ENCODE measurements around the gene WDFY2.
A peak's percentile ranks its signal among the peaks of the same experiment; 100 is the strongest.

Gene WDFY2, protein sequence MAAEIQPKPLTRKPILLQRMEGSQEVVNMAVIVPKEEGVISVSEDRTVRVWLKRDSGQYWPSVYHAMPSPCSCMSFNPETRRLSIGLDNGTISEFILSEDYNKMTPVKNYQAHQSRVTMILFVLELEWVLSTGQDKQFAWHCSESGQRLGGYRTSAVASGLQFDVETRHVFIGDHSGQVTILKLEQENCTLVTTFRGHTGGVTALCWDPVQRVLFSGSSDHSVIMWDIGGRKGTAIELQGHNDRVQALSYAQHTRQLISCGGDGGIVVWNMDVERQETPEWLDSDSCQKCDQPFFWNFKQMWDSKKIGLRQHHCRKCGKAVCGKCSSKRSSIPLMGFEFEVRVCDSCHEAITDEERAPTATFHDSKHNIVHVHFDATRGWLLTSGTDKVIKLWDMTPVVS

DNA sequence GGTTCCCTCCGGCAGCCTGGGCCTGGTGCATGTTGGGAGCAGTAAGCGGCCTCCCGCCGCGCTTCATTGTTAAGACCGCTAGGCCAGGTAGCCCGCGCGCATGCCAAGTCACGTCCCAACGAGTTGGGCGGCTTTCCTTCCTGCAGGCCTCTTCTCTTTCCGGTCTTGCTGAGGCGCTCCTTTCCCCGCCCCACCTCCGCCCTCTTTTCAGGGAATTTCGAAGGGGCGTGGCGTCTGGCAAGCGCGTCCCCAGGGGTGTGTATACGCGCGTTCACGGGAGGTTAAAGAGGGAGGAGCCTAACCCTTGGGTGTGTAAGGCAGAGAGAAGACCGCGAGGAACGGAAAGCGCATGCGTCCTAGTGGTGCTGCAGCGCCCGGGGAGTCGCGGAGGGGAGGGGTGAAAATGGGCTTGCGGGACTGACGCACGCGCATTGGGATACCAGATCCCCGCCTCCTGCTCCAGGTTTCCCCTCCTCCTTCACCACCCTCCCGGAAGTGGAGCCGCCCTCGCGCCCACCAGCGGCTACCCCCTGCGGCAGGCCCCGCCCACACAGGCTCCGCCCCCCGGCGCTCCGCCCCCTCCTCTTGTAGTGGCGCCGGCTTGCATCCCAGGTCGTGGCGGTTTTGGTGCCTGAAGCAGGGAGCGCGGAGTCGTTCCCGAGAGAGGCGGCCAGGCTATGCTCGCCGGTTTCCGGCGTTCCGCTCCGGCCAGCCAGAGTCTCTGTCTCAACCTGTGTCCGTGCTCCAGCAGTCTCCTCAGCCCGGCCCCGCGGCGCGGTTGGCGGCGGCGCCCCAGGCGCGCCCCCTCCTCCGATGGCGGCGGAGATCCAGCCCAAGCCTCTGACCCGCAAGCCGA, at the start of gene WDFY2:
Gene WDFY2, plus strand, starts transcription at position 588 of the 856 bp plus-strand sequence. Its CDS starts 226 bp downstream, at position 814.
- TF ChIP-seq GATA2 (IDR thresholded peaks at IDR 0.05; ENCODE audit: low read depth, low read length), result no peak
- TF ChIP-seq GATA3 (IDR thresholded peaks at IDR 0.05; ENCODE audit: low read depth, low read length), result no peak

- no peak for TF ChIP-seq GATA2 (IDR thresholded peaks at IDR 0.05; ENCODE audit: low read depth, low read length)
- TF ChIP-seq GATA3 (IDR thresholded peaks at IDR 0.05; ENCODE audit: low read depth, low read length), result no peak
Observed at GRCh38 chr13:51538591-51539179, 45.6 kb upstream of the WDFY2 start.

GRCh38 chr13:51539887-51540286, 44.4 kb upstream of the WDFY2 start:
- TF ChIP-seq GATA2 (IDR thresholded peaks at IDR 0.05; ENCODE audit: low read depth, low read length), result no peak
- TF ChIP-seq GATA3 (IDR thresholded peaks at IDR 0.05; ENCODE audit: low read depth, low read length), result no peak

DNA sequence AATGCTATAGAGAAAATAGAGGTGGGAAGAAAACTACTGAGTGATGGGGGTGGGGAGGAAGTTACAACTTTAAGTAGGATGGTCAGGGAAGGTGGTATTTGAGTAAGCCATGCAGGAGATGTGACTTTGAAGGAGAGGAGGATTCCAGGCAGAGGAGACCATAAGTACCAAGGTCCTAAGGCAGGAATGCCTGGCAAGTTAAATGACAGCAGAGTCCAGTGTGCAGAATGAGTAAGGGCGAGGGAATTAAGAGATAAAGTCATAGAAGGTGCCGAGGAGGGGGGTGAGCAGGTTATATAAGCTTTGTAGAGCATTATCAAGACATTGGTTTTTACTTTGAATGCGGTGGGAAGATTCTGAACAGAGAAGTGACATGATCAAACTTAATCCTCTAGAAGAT, 43.2 kb upstream of the WDFY2 start:
- TF ChIP-seq GATA3 (IDR thresholded peaks at IDR 0.05; ENCODE audit: low read depth, low read length), result no peak
- TF ChIP-seq GATA2 (IDR thresholded peaks at IDR 0.05; ENCODE audit: low read depth, low read length), result no peak

- TF ChIP-seq GATA2 (IDR thresholded peaks at IDR 0.05; ENCODE audit: low read depth, low read length) (no peak), GATA3 (IDR thresholded peaks at IDR 0.05; ENCODE audit: low read depth, low read length) (no peak)
Observed at GRCh38 chr13:51541809-51542258, 42.4 kb upstream of the WDFY2 start.

DNA sequence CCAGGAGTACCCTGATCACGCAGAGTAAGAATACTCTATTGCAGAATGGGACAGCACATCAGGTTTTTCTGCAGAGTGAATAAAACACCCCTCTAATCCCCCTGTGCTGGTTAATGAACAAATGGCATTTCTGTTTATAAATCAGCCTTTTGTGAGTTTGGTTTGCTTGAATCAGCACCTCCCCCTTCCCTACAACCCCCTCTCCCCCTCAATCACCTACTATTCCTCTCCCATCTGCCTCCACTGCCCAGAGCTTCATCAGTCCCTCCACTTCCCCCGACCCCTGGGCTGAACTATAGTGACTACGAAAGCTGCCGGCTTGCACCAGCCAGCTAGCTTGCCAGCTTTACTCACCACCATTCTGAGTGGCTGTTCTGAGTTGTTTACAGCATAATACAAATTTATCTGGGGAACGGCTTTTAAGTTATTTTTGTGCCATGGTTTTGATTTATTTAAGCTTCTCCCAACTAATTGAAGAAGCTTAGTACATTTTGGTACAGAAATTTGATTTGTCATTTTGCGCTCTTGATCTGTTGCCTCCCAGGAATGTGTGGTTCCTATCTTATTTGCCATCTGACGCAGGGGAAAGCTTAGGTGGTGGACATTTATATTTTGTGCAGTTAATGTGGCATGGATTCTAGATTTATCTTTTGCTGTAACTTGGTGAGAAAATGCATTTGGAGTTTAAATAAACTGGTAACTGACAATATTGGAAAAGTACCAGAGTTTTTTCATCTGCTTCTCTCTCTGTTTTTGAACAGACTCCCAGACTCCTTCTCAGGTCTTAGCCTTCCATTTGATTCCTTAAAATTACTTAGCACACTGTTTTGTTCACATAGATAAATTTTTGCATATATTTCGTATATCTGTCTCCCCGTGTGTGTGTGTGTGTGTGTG, 41.7 kb upstream of the WDFY2 start:
- TF ChIP-seq GATA3 (IDR thresholded peaks at IDR 0.05; ENCODE audit: low read depth, low read length), result peak; percentile 82
- TF ChIP-seq GATA2 (IDR thresholded peaks at IDR 0.05; ENCODE audit: low read depth, low read length), result peak; percentile 89

- no peak for TF ChIP-seq GATA2 (IDR thresholded peaks at IDR 0.05; ENCODE audit: low read depth, low read length)
- TF ChIP-seq GATA3 (IDR thresholded peaks at IDR 0.05; ENCODE audit: low read depth, low read length), result no peak
Observed at GRCh38 chr13:51547425-51548176, 36.7 kb upstream of the WDFY2 start.

- TF ChIP-seq GATA2 (IDR thresholded peaks at IDR 0.05; ENCODE audit: low read depth, low read length), result no peak
- TF ChIP-seq GATA3 (IDR thresholded peaks at IDR 0.05; ENCODE audit: low read depth, low read length), result no peak
Observed at GRCh38 chr13:51549050-51549449, 35.2 kb upstream of the WDFY2 start.

- TF ChIP-seq GATA3 (IDR thresholded peaks at IDR 0.05; ENCODE audit: low read depth, low read length) (no peak), GATA2 (IDR thresholded peaks at IDR 0.05; ENCODE audit: low read depth, low read length) (no peak)
Observed at GRCh38 chr13:51549593-51549992, 34.7 kb upstream of the WDFY2 start.

GRCh38 chr13:51550151-51550550, 34.1 kb upstream of the WDFY2 start:
- TF ChIP-seq GATA3 (IDR thresholded peaks at IDR 0.05; ENCODE audit: low read depth, low read length), result no peak
- TF ChIP-seq GATA2 (IDR thresholded peaks at IDR 0.05; ENCODE audit: low read depth, low read length), result no peak

GRCh38 chr13:51551416-51551815, 32.8 kb upstream of the WDFY2 start:
- TF ChIP-seq GATA2 (IDR thresholded peaks at IDR 0.05; ENCODE audit: low read depth, low read length) (no peak), GATA3 (IDR thresholded peaks at IDR 0.05; ENCODE audit: low read depth, low read length) (no peak)

DNA sequence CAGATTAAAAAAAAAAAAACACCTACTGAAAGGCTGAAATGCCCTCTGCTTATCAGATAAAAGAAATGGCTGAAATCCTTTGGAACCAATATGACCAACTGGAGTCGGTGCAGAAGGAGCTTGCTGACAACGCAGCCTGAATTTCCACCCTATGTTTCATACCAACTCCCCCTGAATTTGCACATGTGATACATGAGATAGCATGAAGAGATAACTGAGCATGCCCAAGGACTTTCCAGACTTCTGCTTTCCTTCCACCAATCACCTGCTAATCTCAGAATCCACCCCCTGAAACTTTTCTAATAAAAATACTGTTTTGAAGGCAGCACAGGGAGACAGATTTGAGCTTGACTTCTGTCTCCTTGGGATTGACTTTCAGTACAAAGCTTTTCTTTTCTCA, 32.2 kb upstream of the WDFY2 start:
- TF ChIP-seq GATA2 (IDR thresholded peaks at IDR 0.05; ENCODE audit: low read depth, low read length), result no peak
- TF ChIP-seq GATA3 (IDR thresholded peaks at IDR 0.05; ENCODE audit: low read depth, low read length), result no peak

DNA sequence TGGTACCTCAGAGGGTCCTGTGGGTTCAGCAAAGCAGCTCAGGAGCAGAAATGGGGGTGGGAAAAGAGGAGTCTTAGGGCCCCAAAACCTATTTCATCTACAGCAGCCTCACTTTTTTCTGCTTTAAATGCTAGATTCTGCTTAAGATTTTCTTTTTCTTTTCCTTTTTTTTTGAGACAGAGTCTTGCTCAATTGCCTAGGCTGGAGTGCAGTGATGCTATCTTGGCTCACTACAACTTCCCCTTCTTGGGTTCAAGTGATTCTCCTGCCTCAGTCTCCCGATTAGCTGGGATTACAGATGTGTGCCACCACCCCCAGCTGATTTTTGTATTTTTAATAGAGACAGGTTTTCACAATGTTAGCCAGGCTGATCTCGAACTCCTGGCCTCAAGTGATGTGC, 30.7 kb upstream of the WDFY2 start:
- TF ChIP-seq GATA2 (IDR thresholded peaks at IDR 0.05; ENCODE audit: low read depth, low read length) (no peak), GATA3 (IDR thresholded peaks at IDR 0.05; ENCODE audit: low read depth, low read length) (no peak)

Measured in SH-SY5Y (cell line).